Panc1 (cell line): ENCODE measurements around the gene CDK17. TPM values are rescaled to one million over a fixed set of nuclear protein-coding genes. Genes with fewer than 3 reads are reported as not detected.
A peak's percentile ranks its signal among the peaks of the same experiment; 100 is the strongest.

Experiments
- ATAC-seq: fragments of 200-7000 bp; cut with Tn5 transposase; 2 replicates; pipeline ENCODE4 v1.9.1; 2020; ENCODE audit warnings: mild to moderate bottlenecking, moderate library complexity
- BruUV-seq: library from RNA; stranded (reverse); fragments of 400-500 nt; replicated peaks from 2 replicates; lab custom pipeline; 2021; lab: Mats Ljungman, UMichigan
- CTCF ChIA-PET: fragments of 300-600 bp; sonication (Branson Sonifier 250); formaldehyde crosslinking; loops from one replicate; lab custom pipeline; 2022; ENCODE audit warnings: antibody characterized with exemption; lab: Charles Lee
- POLR2A ChIA-PET: fragments of 300-600 bp; sonication (Branson Sonifier 250); formaldehyde crosslinking; loops from one replicate; lab custom pipeline; 2022; ENCODE audit warnings: antibody characterized with exemption; lab: Charles Lee
- DNase-seq: peaks from one replicate; pipeline ENCODE4 v3.0.0-alpha.2; 2010; ENCODE audit warnings: low read depth, low spot score
- H3K27ac ChIP-seq: 2 replicates; pipeline ENCODE4 v1.5.1; 2011; ENCODE audit warnings: mild to moderate bottlenecking, low read length, inconsistent platforms
- H3K27me3 ChIP-seq: fragments of 200-500 bp; sonication (Bioruptor generic); 2 replicates; pipeline ENCODE4 v1.6.0; 2014; ENCODE audit warnings: low read length, inconsistent platforms; ENCODE audit not compliant: control insufficient read depth, insufficient read depth
- H3K36me3 ChIP-seq: fragments of 200-500 bp; sonication (Bioruptor generic); 2 replicates; pipeline ENCODE4 v1.5.1; 2014; ENCODE audit warnings: inconsistent platforms, mild to moderate bottlenecking, low read length, moderate library complexity; ENCODE audit not compliant: control insufficient read depth, insufficient read depth
- H3K4me1 ChIP-seq: 2 replicates; pipeline ENCODE4 v1.5.1; 2011; ENCODE audit warnings: inconsistent platforms, mild to moderate bottlenecking, low read length, moderate library complexity; ENCODE audit not compliant: control insufficient read depth, insufficient read depth
- H3K4me3 ChIP-seq, 2 experiments: 2 replicates each; pipeline ENCODE4 v1.5.1; 2011 to 2012; ENCODE audit warnings: low read depth in 2 of 2, low read length in 2 of 2, mild to moderate bottlenecking in 2 of 2, inconsistent platforms in 1 of 2, moderate library complexity in 1 of 2
- H3K9me3 ChIP-seq: fragments of 200-500 bp; sonication (Bioruptor generic); 2 replicates; pipeline ENCODE4 v1.5.1; 2014; ENCODE audit warnings: low read depth, mild to moderate bottlenecking, inconsistent platforms, low read length, moderate library complexity; ENCODE audit not compliant: control insufficient read depth, insufficient read depth
- CTCF ChIP-seq: fragments of 450-650 bp; IDR thresholded peaks from 2 replicates; pipeline ENCODE4 v1.5.1; 2017; ENCODE audit warnings: mild to moderate bottlenecking
- POLR2AphosphoS5 ChIP-seq: IDR thresholded peaks from 2 replicates; pipeline ENCODE4 v1.6.1; 2012; ENCODE audit warnings: mild to moderate bottlenecking, low read depth, low read length, moderate library complexity
- REST ChIP-seq, 2 experiments: IDR thresholded peaks; 2 replicates each; pipeline ENCODE4 v1.6.1; 2011 to 2012; ENCODE audit warnings: low read depth in 2 of 2, control low read depth in 1 of 2, low read length in 1 of 2, mild to moderate bottlenecking in 1 of 2, moderate library complexity in 1 of 2; ENCODE audit not compliant: insufficient read depth in 1 of 2
- SIN3A ChIP-seq: IDR thresholded peaks from 2 replicates; pipeline ENCODE4 v1.6.1; 2012; ENCODE audit warnings: low read depth, mild to moderate bottlenecking, low read length, moderate library complexity, borderline replicate concordance; ENCODE audit not compliant: insufficient read depth
- TCF7L2 ChIP-seq: IDR thresholded peaks from 2 replicates; pipeline ENCODE4 v1.6.1; 2011; ENCODE audit warnings: mild to moderate bottlenecking, low read depth, low read length, inconsistent platforms
- in situ Hi-C: cut with HindIII; loops from 2 replicates; pipeline ENCODE4 v1.10.0; 2016; ENCODE audit warnings: low sequenced_read_pairs, low pct_unique_long_range_greater_than_20kb
- intact Hi-C: fragments of 100-400 bp; cut with micrococcal nuclease; formaldehyde crosslinking; loops from one replicate; pipeline ENCODE4 v1.10.0; 2022; ENCODE audit not compliant: unreplicated experiment
- total RNA-seq: library from RNA; stranded (reverse); gene quantifications from one replicate; pipeline ENCODE4 v1.2.1, GENCODE V29; 2021; ENCODE audit not compliant: unreplicated experiment

CDK17 gene
- total RNA-seq, 1 experiment from 2014 or later: 23.2 TPM

DNA sequence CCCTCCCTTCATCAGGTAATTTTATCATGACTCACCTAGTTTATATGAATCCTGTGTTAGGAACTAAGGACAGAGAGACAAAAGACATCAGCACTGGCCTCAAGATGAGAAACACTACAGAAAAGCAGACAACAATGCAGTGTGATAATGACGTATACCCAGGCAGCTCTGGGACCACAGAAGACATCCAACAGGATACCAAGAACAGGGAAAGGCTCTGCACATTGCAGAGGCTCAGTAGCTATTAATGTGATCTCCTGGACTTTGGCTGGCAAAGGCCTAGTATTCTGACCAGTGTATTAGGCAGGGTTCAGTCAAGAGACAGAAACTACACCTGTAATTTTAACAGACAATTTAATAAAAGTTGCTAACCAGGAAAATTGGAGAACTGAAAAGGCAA lies 39.7 kb downstream of the CDK17 start:
- no TSS peak for BruUV-seq
- intact Hi-C loops (no loop called here), in situ Hi-C loops (no loop called here)
- Histone ChIP-seq H3K4me3 (no peak overlapping the region), H3K9me3 (no peaks in the 10 kb centered on the region), H3K36me3 (no peaks in the 10 kb centered on the region), H3K4me1 (peaks cover 5% of the 10 kb centered on the region), H3K27ac (peak overlapping the region; percentile 9; the same call in 1 of the 2 replicates), H3K27me3 (no peaks in the 10 kb centered on the region)
- DNase-seq (no peak), ATAC-seq (peak; percentile 53; the same call in 1 of the 2 replicates)
- TF ChIP-seq POLR2AphosphoS5: no peak
- no peak for TF ChIP-seq TCF7L2
- TF ChIP-seq SIN3A: no peak
- TF ChIP-seq REST (IDR thresholded peaks at IDR 0.05; ENCODE audit: insufficient read depth in 1 of 2, low read depth in 2 of 2, low read length in 1 of 2): no peak
- TF ChIP-seq CTCF: no peak
- ChIA-PET CTCF (no interaction called here), POLR2A (no interaction called here)

DNA sequence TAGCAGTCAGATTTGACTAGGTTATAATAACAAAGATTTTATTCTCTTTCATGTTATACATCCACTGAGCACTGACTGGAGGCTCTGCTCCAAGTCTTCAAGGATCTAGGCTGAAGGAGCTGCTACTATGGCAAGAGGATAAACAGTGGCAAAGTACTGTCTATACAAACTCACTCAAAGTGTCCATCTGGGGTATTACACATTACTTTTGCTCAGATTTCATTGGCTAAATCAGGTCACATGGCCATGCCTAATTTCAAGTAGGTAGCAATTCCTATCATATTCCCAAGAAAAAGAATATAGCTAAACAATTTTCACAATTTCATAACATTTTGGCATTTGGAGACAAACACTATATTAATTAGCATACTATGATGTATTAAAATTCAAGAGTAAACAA lies 40.9 kb downstream of the CDK17 start:
- in situ Hi-C loops (no loop called here), intact Hi-C loops (no loop called here)
- no peak for TF ChIP-seq SIN3A
- no peak for TF ChIP-seq CTCF
- no peak for TF ChIP-seq TCF7L2
- TF ChIP-seq REST (IDR thresholded peaks at IDR 0.05; ENCODE audit: insufficient read depth in 1 of 2, low read depth in 2 of 2, low read length in 1 of 2): no peak
- no peak for TF ChIP-seq POLR2AphosphoS5
- ATAC-seq (no peak), DNase-seq (no peak)
- H3K27me3 ChIP-seq: no peaks in the 10 kb centered on the region
- H3K9me3 ChIP-seq: no peaks in the 10 kb centered on the region
- ChIA-PET CTCF (no interaction called here), POLR2A (no interaction called here)
- BruUV-seq: no TSS peak
- H3K4me1 ChIP-seq: peaks cover 5% of the 10 kb centered on the region
- no peak overlapping the region for H3K4me3 ChIP-seq
- H3K27ac ChIP-seq: no peak overlapping the region
- H3K36me3 ChIP-seq: no peaks in the 10 kb centered on the region
